RWPE1 (cell line): ENCODE measurements around the gene PCDH10.

ENCODE experiments used
- CTCF ChIA-PET: fragments of 350-600 bp; sonication (Branson Sonifier 250); formaldehyde crosslinking; extraction: SDS; loops from one replicate; lab custom pipeline; 2021; lab: Yijun Ruan, JAX
- POLR2A ChIA-PET: fragments of 400-600 bp; formaldehyde crosslinking; extraction: SDS; loops from one replicate; lab custom pipeline; 2020; ENCODE audit warnings: antibody characterized with exemption; ENCODE audit not compliant: low non-redundant PET; lab: Yijun Ruan, JAX
- DNase-seq: peaks from one replicate; pipeline ENCODE4 v3.0.0; 2012; ENCODE audit warnings: low spot score
- H3K27ac ChIP-seq: fragments of 450-650 bp; 2 replicates; pipeline ENCODE4 v1.5.1; 2017
- CTCF ChIP-seq: fragments of 450-650 bp; conservative IDR thresholded peaks from 2 replicates; pipeline ENCODE4 v1.5.1; 2017; ENCODE audit warnings: low read depth, mild to moderate bottlenecking

PCDH10 gene

DNA sequence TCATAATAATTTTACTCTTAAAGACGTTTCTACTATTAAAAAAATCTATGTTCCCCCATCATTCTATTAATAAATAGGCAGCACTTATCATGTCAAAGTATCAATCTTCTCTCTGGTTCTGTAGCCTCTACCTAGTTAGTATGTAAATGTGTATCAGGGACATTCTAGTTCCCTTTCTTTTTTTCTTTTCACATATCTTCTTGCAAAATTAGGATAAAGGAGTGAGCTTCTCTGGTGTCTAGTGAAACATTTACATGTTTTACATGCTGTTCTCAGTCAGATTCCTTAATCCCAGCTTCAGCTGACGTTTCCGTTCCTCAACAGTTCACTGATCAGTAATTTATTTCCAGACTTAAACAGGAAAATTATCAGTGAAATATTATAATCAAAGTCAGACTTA, 11.8 kb downstream of the PCDH10 start:
- CTCF ChIA-PET = interaction anchor here (0.5 to 1.2 kb wide), 2 partner anchors 15 to 1047 kb away, joined by 3 read pairs; no protein-coding TSS in a partner anchor
- POLR2A ChIA-PET = no interaction called here
- H3K27ac ChIP-seq = no peak overlapping the region

GRCh38 chr4:133161570-133162295, 12.6 kb downstream of the PCDH10 start:
- CTCF ChIA-PET = no interaction called here
- no peak overlapping the region for H3K27ac ChIP-seq
- POLR2A ChIA-PET = no interaction called here
- no peak for DNase-seq
- TF ChIP-seq CTCF = no peak

More for the DNA sequence above, 11.8 kb downstream of the PCDH10 start:
- DNase-seq = no peak
- no peak for TF ChIP-seq CTCF

DNA sequence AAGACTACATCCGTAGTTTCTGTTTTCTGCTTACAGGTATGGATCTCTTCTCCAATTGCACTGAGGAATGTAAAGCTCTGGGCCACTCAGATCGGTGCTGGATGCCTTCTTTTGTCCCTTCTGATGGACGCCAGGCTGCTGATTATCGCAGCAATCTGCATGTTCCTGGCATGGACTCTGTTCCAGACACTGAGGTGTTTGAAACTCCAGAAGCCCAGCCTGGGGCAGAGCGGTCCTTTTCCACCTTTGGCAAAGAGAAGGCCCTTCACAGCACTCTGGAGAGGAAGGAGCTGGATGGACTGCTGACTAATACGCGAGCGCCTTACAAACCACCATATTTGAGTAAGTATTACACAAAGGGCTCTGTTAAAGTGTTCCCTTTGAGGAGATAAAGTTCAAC, 13.8 kb downstream of the PCDH10 start:
- no peak for DNase-seq
- CTCF ChIA-PET = no interaction called here
- POLR2A ChIA-PET = no interaction called here
- TF ChIP-seq CTCF = no peak
- H3K27ac ChIP-seq = no peak overlapping the region

GRCh38 chr4:133178956-133179355, 29.9 kb downstream of the PCDH10 start:
- ChIA-PET CTCF (no interaction called here), POLR2A (no interaction called here)
- DNase-seq = no peak
- no peak for TF ChIP-seq CTCF
- H3K27ac ChIP-seq = no peak overlapping the region

GRCh38 chr4:133186210-133186609, 37.1 kb downstream of the PCDH10 start:
- no peak for TF ChIP-seq CTCF
- no peak for DNase-seq
- ChIA-PET POLR2A (no interaction called here), CTCF (no interaction called here)
- no peak overlapping the region for H3K27ac ChIP-seq

GRCh38 chr4:133186845-133187244, 37.8 kb downstream of the PCDH10 start:
- ChIA-PET CTCF (interaction anchor here (0.6 kb wide), 1 partner anchor 252 kb away, joined by 3 read pairs; no protein-coding TSS in a partner anchor), POLR2A (no interaction called here)
- no peak overlapping the region for H3K27ac ChIP-seq
- DNase-seq = no peak
- TF ChIP-seq CTCF = no peak
